ENCODE results near the gene PIEZO1.

Gene PIEZO1

DNA sequence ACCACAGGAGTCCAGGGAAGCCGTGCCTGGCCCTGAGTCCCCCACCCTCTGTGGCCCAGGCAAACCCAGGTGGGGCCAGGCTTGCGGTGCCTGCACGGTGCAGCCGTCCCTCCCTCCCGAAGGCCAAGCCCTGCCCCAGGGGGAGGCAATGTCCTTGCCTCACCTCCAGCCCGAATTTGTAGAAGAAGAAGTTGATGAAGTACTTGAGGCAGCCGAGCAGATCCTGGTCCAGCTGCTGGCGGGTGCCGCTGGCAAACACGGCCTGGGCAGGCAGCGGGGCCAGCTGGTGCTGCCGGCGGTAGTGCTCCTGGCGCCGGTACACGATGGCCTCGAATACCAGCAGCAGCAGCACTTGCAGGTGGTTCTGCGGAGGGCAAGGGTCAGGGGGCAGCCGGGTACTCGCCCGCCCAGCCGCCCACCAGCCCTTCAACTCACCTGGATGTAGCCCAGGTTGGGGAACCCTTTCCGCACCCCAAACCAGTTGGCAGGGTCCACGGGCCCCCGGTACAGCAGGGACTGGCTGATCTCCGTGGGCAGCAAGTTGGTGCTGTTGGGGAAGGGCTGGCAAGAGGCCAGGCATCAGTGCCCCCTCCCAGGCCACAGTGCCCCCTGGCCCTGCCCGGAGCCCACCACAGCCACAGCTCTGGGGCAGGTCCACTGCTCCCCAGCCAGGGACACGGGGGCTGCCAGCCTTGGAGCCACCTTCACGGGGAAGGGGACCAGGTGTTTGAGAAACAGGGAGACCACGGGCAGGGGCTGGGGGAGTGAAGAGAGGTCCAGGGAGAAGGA lies 52.7 kb downstream of the PIEZO1 start:
- H3K36me3 ChIP-seq (ENCODE audit: insufficient read depth, low read length): no peaks in the 10 kb centered on the region
- no peaks in the 10 kb centered on the region for H3K9me3 ChIP-seq (ENCODE audit: control insufficient read depth, insufficient read depth, low read length)
- no peaks in the 10 kb centered on the region for H3K4me1 ChIP-seq (ENCODE audit: insufficient read depth, low read length)
- H3K9ac ChIP-seq (ENCODE audit: low read depth, low read length): no peak overlapping the region

DNA sequence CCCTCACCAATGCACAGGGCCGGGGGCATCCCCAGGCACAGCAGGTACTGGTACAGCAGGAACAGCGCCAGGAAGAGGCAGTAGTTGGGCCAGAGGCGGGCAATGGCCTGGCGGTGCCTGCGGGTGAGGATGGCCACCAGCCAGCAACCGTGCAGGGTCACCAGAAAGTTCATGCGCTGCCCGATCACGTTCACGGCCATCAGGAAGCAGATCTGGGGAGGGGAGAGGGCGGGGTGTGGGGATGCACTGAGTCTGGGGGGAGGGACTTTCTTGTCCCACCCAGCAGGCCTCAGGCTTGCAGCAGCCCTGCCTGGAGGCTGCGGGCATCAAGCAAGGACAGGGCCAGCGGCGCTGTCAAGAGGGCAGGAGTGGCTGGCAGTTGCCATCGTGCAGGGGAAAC lies 53.3 kb downstream of the PIEZO1 start:
- Histone ChIP-seq H3K36me3 (ENCODE audit: insufficient read depth, low read length) (no peaks in the 10 kb centered on the region), H3K9me3 (ENCODE audit: control insufficient read depth, insufficient read depth, low read length) (no peaks in the 10 kb centered on the region), H3K4me1 (ENCODE audit: insufficient read depth, low read length) (no peaks in the 10 kb centered on the region)

DNA sequence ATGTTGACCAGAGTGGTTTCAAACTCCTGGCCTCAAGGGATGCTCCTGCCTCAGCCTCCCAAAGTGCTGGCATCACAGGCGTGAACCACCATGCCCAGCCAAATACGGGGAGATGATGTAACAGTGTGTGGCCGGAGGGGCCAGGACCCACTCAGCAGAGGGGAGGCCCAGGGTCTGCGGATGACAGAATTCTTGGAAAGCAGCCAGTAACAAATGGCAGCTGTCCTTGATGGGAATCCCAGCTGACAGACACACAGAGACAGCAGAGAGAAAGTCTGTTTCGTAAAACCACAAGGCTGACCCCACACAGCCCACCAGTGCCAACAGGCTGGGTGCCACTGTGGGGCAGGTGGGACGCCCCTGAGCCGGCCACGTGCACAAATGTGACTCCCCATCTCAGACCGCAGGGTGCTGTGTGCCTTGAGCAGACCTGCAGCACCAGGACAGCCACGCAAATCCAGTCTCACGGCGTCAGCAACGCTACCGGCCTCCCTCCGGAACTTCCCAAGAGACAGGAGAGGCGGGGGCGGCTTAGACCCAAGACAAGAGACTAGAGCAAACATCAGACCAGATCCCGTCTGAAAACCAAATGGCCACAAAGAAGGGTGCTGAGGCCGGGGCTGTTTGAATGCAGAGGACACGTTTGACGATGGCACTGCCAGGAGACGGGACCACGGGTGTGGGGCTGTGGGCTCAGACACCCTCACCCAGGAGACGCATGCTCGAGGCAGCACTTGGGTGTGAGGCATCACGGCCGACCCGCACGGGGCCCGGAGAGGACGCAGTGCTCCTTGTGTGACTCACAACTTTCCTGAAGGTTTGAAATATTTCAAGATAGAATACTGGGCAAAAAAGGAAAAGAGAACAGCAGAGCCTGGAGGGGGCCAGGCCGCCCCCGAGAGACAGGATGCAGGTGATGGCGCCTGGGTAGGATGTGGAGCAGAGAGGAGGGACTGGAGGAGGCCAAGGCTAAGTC lies 54.1 kb downstream of the PIEZO1 start:
- H3K36me3 ChIP-seq (ENCODE audit: insufficient read depth, low read length): no peaks in the 10 kb centered on the region
- H3K9ac ChIP-seq (ENCODE audit: low read depth, low read length): no peak overlapping the region
- H3K9me3 ChIP-seq (ENCODE audit: control insufficient read depth, insufficient read depth, low read length): no peaks in the 10 kb centered on the region
- H3K4me1 ChIP-seq (ENCODE audit: insufficient read depth, low read length): no peaks in the 10 kb centered on the region

More for the DNA sequence above, 53.3 kb downstream of the PIEZO1 start:
- no peak overlapping the region for H3K9ac ChIP-seq (ENCODE audit: low read depth, low read length)

DNA sequence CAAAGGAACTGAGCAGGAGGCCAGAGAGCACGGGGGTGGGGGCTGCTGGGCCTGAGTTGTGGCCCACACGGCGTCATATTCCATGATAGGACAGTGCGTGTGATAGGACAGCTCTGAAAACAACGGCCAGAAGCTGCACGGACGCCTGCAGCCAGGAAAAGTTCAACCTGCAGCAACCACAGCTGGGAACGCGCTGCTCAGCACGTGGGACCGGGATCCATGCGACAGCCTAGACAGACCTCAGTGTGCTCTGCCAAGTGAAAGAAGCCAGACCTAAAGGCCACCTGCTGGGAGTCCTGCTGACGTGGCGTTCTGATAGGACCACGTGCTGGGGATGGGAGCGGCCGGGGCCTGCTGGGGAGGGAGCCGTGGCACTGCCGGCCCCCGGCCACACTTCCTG lies 57.1 kb downstream of the PIEZO1 start:
- H3K4me1 ChIP-seq (ENCODE audit: insufficient read depth, low read length): no peaks in the 10 kb centered on the region
- H3K9me3 ChIP-seq (ENCODE audit: control insufficient read depth, insufficient read depth, low read length): no peaks in the 10 kb centered on the region
- no peak overlapping the region for H3K9ac ChIP-seq (ENCODE audit: low read depth, low read length)
- H3K36me3 ChIP-seq (ENCODE audit: insufficient read depth, low read length): no peaks in the 10 kb centered on the region

DNA sequence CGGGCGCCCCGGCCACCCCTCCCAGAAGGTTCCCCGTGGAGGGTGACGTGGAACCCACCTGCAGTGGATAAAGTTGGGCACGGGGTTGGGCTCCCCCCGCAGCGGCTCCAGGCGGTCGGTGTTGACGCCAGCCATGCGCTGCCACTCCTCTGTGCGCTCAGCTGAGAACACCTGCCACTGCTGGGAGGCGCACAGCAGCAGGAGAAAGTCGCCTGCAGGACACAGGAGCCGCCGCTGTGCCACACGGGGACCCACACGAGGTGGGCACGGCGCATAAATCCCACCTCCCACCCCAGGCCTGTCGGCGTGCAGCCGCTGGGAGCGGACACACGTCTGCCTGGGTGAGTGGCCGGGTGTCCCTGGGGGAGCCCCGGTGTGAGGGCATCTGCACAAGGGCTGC lies 58.0 kb downstream of the PIEZO1 start:
- Histone ChIP-seq H3K4me1 (ENCODE audit: insufficient read depth, low read length) (no peaks in the 10 kb centered on the region), H3K36me3 (ENCODE audit: insufficient read depth, low read length) (no peaks in the 10 kb centered on the region), H3K9me3 (ENCODE audit: control insufficient read depth, insufficient read depth, low read length) (no peaks in the 10 kb centered on the region)

DNA sequence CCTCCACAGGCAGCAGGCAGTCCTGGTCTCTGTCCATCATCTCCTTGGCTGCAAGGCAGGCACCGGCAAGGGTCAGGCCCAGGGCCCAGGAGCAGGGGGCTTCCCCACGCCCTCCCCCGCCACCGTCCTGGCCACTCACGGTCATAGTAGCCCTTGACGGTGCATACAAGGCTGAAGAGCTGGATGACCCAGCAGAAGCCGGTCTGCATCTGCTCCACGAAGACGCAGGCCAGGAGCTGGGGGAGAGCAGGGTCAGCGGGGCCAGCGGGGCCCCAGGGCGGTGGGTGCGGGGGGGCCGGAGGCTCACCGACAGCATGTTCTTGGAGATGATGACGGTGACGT lies 58.6 kb downstream of the PIEZO1 start:
- H3K9me3 ChIP-seq (ENCODE audit: control insufficient read depth, insufficient read depth, low read length): no peaks in the 10 kb centered on the region
- no peaks in the 10 kb centered on the region for H3K4me1 ChIP-seq (ENCODE audit: insufficient read depth, low read length)
- H3K9ac ChIP-seq (ENCODE audit: low read depth, low read length): no peak overlapping the region
- no peaks in the 10 kb centered on the region for H3K36me3 ChIP-seq (ENCODE audit: insufficient read depth, low read length)

More for the DNA sequence above, 58.0 kb downstream of the PIEZO1 start:
- H3K9ac ChIP-seq (ENCODE audit: low read depth, low read length): no peak overlapping the region

DNA sequence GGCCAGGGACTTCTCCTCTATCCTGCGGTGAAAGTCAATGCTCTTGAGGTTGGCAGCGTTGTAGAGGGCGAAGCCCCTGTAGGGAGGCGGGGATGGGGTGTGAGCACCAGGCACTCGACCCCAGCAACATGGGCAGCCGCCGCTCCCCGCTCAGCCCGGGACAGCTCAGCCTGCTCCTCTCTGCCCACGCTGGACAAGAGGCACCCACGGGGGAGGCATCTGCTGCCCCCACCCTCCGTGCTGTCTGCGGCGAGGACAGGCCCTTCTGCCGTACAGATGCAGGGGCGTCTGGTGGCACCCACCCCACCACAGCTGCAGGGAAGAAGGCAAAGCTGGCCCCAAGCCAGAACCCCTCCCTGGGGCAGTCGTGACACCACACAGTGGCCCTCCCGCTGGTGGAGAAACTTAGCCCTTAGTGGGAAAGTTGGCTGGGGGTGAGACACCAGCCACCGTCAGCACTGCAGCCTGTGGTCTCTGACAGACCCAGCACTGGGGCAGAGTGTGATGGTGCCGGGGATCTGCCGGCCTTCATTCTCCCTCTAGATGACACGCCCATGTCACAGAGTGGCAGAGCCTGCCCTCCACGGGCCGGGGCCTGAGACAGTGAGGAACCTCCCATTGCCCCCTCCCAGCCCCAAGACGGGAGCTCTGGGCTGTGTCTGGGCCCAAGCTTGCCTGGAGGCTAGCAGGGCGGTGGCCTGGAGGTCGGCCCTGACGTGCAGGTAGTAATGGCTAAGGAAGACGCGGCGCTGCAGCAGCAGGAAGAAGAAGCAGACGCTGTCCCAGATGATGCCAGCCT lies 59.2 kb downstream of the PIEZO1 start:
- Histone ChIP-seq H3K36me3 (ENCODE audit: insufficient read depth, low read length) (no peaks in the 10 kb centered on the region), H3K4me1 (ENCODE audit: insufficient read depth, low read length) (no peaks in the 10 kb centered on the region), H3K9ac (ENCODE audit: low read depth, low read length) (no peak overlapping the region), H3K9me3 (ENCODE audit: control insufficient read depth, insufficient read depth, low read length) (no peaks in the 10 kb centered on the region)

DNA sequence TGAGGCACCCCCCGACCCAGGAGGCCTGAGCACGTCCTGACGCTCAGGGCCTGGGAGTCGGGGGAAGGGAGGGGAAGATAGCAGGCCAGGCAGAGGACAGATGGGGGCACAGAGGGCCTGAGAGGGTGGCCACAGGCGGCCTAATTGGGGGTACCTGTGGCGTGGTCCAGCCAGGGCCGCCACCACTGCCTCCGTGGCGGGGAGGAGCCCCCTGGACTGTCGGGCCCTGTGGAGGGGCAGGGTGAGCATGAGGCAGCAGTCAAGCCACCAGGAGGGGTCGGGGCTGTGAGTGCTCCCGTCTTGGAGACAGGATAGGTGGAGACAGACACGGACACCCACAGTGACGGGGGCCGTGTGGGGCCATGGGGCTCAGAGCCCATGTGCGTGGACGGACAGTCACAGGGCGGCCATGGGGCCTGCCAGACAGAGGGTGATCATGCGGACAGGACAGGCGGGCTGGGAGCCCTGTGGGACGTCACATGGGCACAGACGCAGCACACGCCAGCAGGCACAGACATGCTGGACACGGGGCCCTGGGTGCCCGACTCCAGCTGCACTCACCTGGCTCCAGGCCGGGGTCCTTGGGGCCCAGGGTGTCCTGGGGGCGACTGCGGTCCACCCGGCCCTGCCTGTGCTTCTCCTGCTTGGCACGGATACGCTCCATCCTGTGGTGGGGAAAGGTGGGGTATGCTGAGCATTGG lies 60.0 kb downstream of the PIEZO1 start:
- Histone ChIP-seq H3K36me3 (ENCODE audit: insufficient read depth, low read length) (no peaks in the 10 kb centered on the region), H3K9me3 (ENCODE audit: control insufficient read depth, insufficient read depth, low read length) (no peaks in the 10 kb centered on the region), H3K4me1 (ENCODE audit: insufficient read depth, low read length) (no peaks in the 10 kb centered on the region), H3K9ac (ENCODE audit: low read depth, low read length) (no peak overlapping the region)

DNA sequence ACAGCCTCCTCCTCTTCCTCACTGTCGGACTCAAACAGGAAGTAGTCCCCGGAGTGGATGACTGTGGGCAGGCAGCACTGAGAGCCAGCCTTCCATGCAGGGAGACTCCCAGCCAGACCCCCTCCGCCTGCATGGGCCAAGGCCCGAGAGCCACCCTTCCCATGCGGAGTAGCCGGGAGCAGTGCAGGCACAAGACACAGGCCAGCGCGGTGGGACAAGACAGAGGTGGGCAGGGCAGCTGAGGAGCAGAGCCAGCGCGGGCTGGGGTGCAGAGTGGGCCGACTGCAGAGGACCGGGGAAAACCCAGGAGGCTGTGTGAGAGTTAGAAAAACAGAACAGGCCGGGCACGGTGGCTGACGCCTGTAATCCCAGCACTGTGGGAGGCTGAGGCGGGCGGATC lies 61.1 kb downstream of the PIEZO1 start:
- H3K9ac ChIP-seq (ENCODE audit: low read depth, low read length): no peak overlapping the region
- no peaks in the 10 kb centered on the region for H3K4me1 ChIP-seq (ENCODE audit: insufficient read depth, low read length)
- no peaks in the 10 kb centered on the region for H3K36me3 ChIP-seq (ENCODE audit: insufficient read depth, low read length)
- H3K9me3 ChIP-seq (ENCODE audit: control insufficient read depth, insufficient read depth, low read length): no peaks in the 10 kb centered on the region

DNA sequence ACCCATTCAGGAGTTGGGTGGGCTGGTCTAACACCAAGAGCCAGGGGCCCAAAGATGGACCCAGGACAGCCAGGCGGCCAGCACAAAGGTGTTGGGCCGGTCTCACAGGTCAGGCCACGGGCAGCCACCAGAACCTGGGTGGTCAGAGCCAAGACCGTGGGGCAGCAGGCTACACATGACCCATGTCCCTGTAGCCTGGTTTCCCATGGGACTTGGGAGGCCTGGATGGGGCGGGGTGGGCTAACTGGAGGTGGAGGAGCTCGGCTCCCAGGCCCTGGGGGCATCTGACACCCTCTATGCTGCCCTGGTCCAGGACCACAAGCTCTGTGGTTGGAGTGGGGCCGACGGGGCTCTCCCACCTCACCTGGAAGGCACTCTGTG lies 61.5 kb downstream of the PIEZO1 start:
- H3K36me3 ChIP-seq (ENCODE audit: insufficient read depth, low read length): no peaks in the 10 kb centered on the region

DNA sequence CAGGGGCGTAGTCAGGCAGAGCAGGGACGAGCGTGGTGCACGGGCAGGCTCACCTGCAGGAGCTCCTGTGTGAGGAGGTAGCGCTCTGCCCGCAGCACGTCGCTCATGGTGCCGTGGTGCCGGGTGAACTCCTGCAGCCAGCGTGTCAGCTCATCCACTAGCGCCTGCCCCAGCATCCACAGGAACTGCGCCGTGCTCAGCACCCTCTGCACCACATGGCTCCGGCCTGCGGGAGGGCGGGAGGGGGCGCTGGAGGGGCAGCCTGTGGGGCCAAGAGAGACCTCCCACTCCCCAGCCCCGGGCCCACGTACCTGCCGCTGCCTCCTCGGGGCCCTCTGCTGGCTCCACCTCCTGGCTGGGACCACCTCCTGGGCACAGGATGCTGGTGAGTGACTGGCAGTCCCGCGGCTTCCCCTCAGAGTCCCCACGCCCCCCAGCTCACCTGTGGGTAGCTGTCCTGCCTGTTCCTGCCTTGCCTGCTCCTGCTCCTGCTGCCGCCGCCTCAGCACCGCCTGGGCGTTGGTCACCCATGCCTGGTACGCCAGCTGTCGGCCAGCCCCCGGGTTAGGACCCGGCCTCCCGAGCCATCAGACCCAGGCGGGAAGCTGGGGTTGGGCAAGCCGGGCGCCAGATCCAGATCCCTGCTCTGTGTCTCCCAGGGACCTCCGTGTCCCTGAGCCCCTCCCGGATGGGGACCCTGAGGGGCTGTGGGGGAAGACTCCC lies 62.1 kb downstream of the PIEZO1 start:
- H3K9me3 ChIP-seq (ENCODE audit: control insufficient read depth, insufficient read depth, low read length): no peaks in the 10 kb centered on the region
- H3K36me3 ChIP-seq (ENCODE audit: insufficient read depth, low read length): no peaks in the 10 kb centered on the region; the same call in 1 of the 2 replicates
- H3K4me1 ChIP-seq (ENCODE audit: insufficient read depth, low read length): no peaks in the 10 kb centered on the region
- H3K9ac ChIP-seq (ENCODE audit: low read depth, low read length): no peak overlapping the region

More for the DNA sequence above, 61.5 kb downstream of the PIEZO1 start:
- H3K9ac ChIP-seq (ENCODE audit: low read depth, low read length): no peak overlapping the region
- no peaks in the 10 kb centered on the region for H3K9me3 ChIP-seq (ENCODE audit: control insufficient read depth, insufficient read depth, low read length)
- H3K4me1 ChIP-seq (ENCODE audit: insufficient read depth, low read length): no peaks in the 10 kb centered on the region

DNA sequence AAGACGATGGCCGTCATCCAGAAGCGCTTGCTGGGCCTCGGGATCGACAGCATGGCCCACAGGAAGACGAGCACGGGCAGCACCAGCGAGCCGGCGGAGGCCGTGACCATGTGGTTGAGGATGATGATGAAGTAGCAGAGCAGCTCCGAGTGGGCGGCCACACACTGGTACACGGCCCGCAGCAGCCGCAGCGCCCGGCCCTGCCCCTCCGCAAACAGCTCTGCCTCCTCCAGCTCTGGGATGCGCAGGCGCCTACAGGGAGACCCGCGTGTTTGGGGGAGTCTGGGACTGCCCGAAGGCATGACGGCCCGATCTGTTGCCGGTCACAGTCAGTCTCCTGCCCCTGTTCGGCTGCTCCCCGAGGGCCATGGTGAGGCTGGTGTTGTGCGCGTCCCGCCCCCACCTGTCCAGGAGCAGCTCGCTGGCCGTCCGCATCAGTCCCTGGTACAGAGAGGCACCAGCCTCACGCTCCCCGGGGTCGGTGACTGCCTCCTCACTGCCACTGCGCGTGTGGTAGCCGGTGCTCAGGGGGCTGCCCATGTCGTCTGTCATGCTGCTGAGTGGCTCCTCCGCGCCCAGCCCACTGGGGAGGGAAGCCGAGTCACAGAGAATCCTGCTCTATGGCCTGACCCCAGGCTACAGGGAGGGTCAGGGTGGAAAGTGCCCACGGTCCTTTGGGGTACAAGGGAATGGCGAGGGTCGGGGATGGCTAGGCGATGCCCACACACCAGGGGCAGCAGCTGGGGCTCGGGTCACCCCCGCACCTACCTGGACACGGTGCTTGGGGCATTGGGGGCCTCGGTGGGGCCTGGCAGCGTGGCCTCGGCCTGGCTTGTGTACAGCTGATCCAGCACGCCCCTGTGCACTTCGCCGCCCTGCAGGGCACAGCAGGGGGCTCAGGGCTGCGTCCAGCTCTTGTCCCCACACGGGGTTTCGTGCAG lies 62.9 kb downstream of the PIEZO1 start:
- Histone ChIP-seq H3K36me3 (ENCODE audit: insufficient read depth, low read length) (no peaks in the 10 kb centered on the region; the same call in 1 of the 2 replicates), H3K4me1 (ENCODE audit: insufficient read depth, low read length) (no peaks in the 10 kb centered on the region), H3K9ac (ENCODE audit: low read depth, low read length) (no peak overlapping the region), H3K9me3 (ENCODE audit: control insufficient read depth, insufficient read depth, low read length) (no peaks in the 10 kb centered on the region)

Measured in ES-I3 (cell line).